K562 (cell line): ENCODE results near the gene SH2D7. TPM values are rescaled to one million over a fixed set of nuclear protein-coding genes. Genes with fewer than 3 reads are reported as not detected.

Experiments
- ATAC-seq: fragments of 200-7000 bp; cut with Tn5 transposase; 3 replicates; pipeline ENCODE4 v1.9.1; 2020; ENCODE audit warnings: moderate library complexity
- BruUV-seq: library from RNA; stranded (reverse); fragments of 400-500 nt; replicated peaks from 2 replicates; lab custom pipeline; 2021; lab: Mats Ljungman, UMichigan
- CTCF ChIA-PET: fragments of 300-600 bp; formaldehyde crosslinking; extraction: SDS; loops from one replicate; lab custom pipeline; 2021; ENCODE audit warnings: low intra/inter-chr PET ratio; lab: Yijun Ruan, JAX
- POLR2A ChIA-PET: fragments of 300-600, 350-650 bp; sonication (Branson Sonifier 250); formaldehyde crosslinking; extraction: SDS; loops from one replicate; lab custom pipeline; 2021; ENCODE audit warnings: antibody characterized with exemption, inconsistent platforms; lab: Yijun Ruan, JAX
- DNase-seq, 4 experiments: peaks; one replicate each; pipeline versions ENCODE4 v3.0.0 to v3.0.0-alpha.2; 2011 to 2018; ENCODE audit warnings: low spot score in 3 of 4, mixed read lengths in 3 of 4; ENCODE audit errors: extremely low read depth in 1 of 4
- FAIRE-seq: peaks from 2 replicates; lab custom pipeline; 2011; peaks lifted over from hg19 to GRCh38; lab: Jason Lieb, UNC
- H2AFZ ChIP-seq: 2 replicates; pipeline ENCODE4 v1.6.0; 2011; ENCODE audit warnings: low read depth, low read length, control low read depth, inconsistent platforms
- H3K27ac ChIP-seq: fragments of 200-600 bp; 3 replicates; pipeline ENCODE4 v1.8.0; 2011; ENCODE audit warnings: low read depth, mild to moderate bottlenecking, control low read depth, inconsistent platforms, low read length, moderate library complexity, mixed read lengths; ENCODE audit errors: extremely low read depth
- H3K27me3 ChIP-seq, 2 experiments: fragments of 300-600 bp in 1 of 2; 2 replicates in 1 of 2; 3 replicates in 1 of 2; pipeline versions ENCODE4 v1.6.0 to v1.8.0; 2011; ENCODE audit warnings: inconsistent platforms in 2 of 2, low read length in 2 of 2, mild to moderate bottlenecking in 1 of 2, mixed read lengths in 1 of 2, moderate library complexity in 1 of 2; ENCODE audit not compliant: control insufficient read depth in 2 of 2, insufficient read depth in 2 of 2
- H3K36me3 ChIP-seq: fragments of 300-600 bp; 3 replicates; pipeline ENCODE4 v1.8.0; 2011; ENCODE audit warnings: mild to moderate bottlenecking, low read length, inconsistent platforms; ENCODE audit not compliant: control insufficient read depth, insufficient read depth
- H3K4me1 ChIP-seq, 2 experiments: fragments of 200-600 bp in 1 of 2; replicated peaks in 1 of 2; 2 replicates in 1 of 2; 3 replicates in 1 of 2; pipeline versions ENCODE4 v1.5.1 to v1.8.0; 2011; ENCODE audit warnings: inconsistent platforms in 2 of 2, low read length in 2 of 2, mild to moderate bottlenecking in 1 of 2, mixed read lengths in 1 of 2, moderate library complexity in 1 of 2; ENCODE audit not compliant: control insufficient read depth in 2 of 2, insufficient read depth in 2 of 2
- H3K4me2 ChIP-seq: 2 replicates; pipeline ENCODE4 v1.6.1; 2011; ENCODE audit warnings: low read length, control low read depth, inconsistent platforms, mixed read lengths; ENCODE audit not compliant: insufficient read depth
- H3K4me3 ChIP-seq: fragments of 200-600 bp; sonication (generic), shearing (Covaris generic); 2 replicates; pipeline ENCODE4 v1.5.1; 2016; ENCODE audit warnings: control low read depth, inconsistent platforms
- H3K79me2 ChIP-seq: fragments of 200-600 bp; 3 replicates; pipeline ENCODE4 v1.8.0; 2011; ENCODE audit warnings: low read length, inconsistent platforms; ENCODE audit not compliant: control insufficient read depth, insufficient read depth
- H3K9ac ChIP-seq, 2 experiments: 2 replicates each; pipeline versions ENCODE4 v1.6.0 to v1.6.1; 2011; ENCODE audit warnings: low read depth in 2 of 2, low read length in 2 of 2, control low read depth in 1 of 2, inconsistent platforms in 1 of 2, mild to moderate bottlenecking in 1 of 2, mixed read lengths in 1 of 2; ENCODE audit not compliant: insufficient read depth in 1 of 2
- H3K9me1 ChIP-seq: one replicate; pipeline ENCODE4 v1.6.0; 2011; ENCODE audit warnings: inconsistent platforms, mild to moderate bottlenecking, low read length, moderate library complexity; ENCODE audit not compliant: control insufficient read depth, insufficient read depth
- H3K9me3 ChIP-seq: replicated peaks from 2 replicates; pipeline ENCODE4 v1.5.1; 2011; ENCODE audit warnings: low read depth, low read length, inconsistent platforms; ENCODE audit not compliant: control insufficient read depth, insufficient read depth
- H4K20me1 ChIP-seq: replicated peaks from 2 replicates; pipeline ENCODE4 v1.6.1; 2011; ENCODE audit warnings: low read length, inconsistent platforms, mixed read lengths; ENCODE audit not compliant: control insufficient read depth, insufficient read depth
- FOXK2 ChIP-seq, 2 experiments: fragments of 450-650 bp; IDR thresholded peaks in 1 of 2; conservative IDR thresholded peaks in 1 of 2; 2 replicates each; pipeline ENCODE4 v1.6.1; 2016; ENCODE audit warnings: low read depth in 2 of 2, mild to moderate bottlenecking in 1 of 2
- KDM1A ChIP-seq, 2 experiments: fragments of 450-650 bp; IDR thresholded peaks; 2 replicates each; pipeline ENCODE4 v1.6.1; 2016; ENCODE audit warnings: mild to moderate bottlenecking in 2 of 2
- PHB2 ChIP-seq: fragments of 450-650 bp; IDR thresholded peaks from 2 replicates; pipeline ENCODE4 v1.6.1; 2017; ENCODE audit warnings: low read depth
- SNIP1 ChIP-seq: fragments of 450-650 bp; IDR thresholded peaks from 2 replicates; pipeline ENCODE4 v1.7.1; 2017; ENCODE audit warnings: low read depth, mild to moderate bottlenecking
- ZNF217 ChIP-seq: sonication (generic); formaldehyde crosslinking; IDR thresholded peaks from 2 replicates; pipeline ENCODE4 v1.8.0; 2022; ENCODE audit warnings: mild to moderate bottlenecking, missing genetic modification reagents
- ZNF41 ChIP-seq: fragments of 250-450 bp; sonication (Bioruptor Pico); conservative IDR thresholded peaks from 2 replicates; pipeline ENCODE4 v1.4.0; 2020; ENCODE audit warnings: mild to moderate bottlenecking
- in situ Hi-C: fragments of 300-500 bp; cut with MboI; formaldehyde crosslinking; loops from 4 replicates; pipeline ENCODE4 v1.15.0; 2018; ENCODE audit warnings: inconsistent platforms, mixed read lengths
- intact Hi-C: fragments of 100-400 bp; cut with micrococcal nuclease; formaldehyde crosslinking; loops from 2 replicates; pipeline ENCODE4 v1.14.2; 2022
- polyA plus RNA-seq, 8 experiments: library from polyadenylated mRNA; depleted of rRNA in 4 of 8; stranded (reverse) in 5 of 8; unstranded in 3 of 8; fragments of >200 nt; fragmentation: Nextera tagmentation in 2 of 8; fragmentation: Illumina TruSeq in 1 of 8; extraction: Ambion mirVana in 2 of 8; extraction: Trizol in 1 of 8; gene quantifications; 2 replicates each; pipeline versions ENCODE4 v1.2.1 to v1.2.3, GENCODE V29; 2011 to 2014; ENCODE audit warnings: inconsistent platforms in 1 of 8, missing spikeins in 1 of 8
- total RNA-seq, 7 experiments: library from RNA; depleted of rRNA in 6 of 7; stranded (reverse); fragments of >200 nt in 6 of 7; fragmentation: Illumina TruSeq in 2 of 7; extraction: Trizol in 2 of 7; gene quantifications; 2 replicates each; pipeline versions ENCODE4 v1.2.1 to v1.2.3, GENCODE V29; 2011 to 2021; ENCODE audit warnings: low replicate concordance in 1 of 7
- TF ChIP-seq, protein P1 (sequence below): fragments of 250-450 bp; sonication (Bioruptor Pico); IDR thresholded peaks from 2 replicates; pipeline ENCODE4 v1.4.0; 2020; ENCODE audit warnings: mild to moderate bottlenecking, moderate library complexity

SH2D7 gene
- total and polyA plus RNA-seq, 9 of the 15 experiments (the other 6 are each of a cell fraction or from before 2014, with no cell fraction given) = not detected

DNA sequence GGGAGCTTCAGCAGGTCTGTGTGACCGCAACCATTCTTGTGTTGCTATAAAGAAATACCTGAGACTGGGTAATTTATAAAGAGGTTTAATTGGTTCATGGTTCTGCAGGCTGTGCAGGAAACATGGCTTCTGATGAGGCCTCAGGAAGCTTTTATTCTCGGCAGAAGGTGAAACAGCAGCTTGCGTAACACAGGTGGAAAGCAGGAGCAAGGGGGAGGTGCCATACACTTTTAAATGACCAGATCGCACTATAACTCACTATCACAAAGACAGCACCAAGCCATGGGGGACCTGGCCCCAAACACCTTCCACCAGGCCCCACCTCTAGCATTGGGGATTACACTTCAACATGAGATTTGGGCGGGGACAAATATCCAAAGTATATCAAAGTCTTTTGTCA is 47.2 kb downstream of the SH2D7 start (continued):
- TF ChIP-seq SNIP1 = no peak
- no peak for TF ChIP-seq PHB2
- TF ChIP-seq FOXK2 (conservative IDR thresholded peaks at IDR 0.05 in 1 of 2, IDR thresholded peaks at IDR 0.05 in 1 of 2; ENCODE audit: low read depth in 2 of 2) = no peak
- TF ChIP-seq ZNF41 (CRISPR knock-in tag) = no peak
- TF ChIP-seq, all 486 proteins: peak for 0

DNA sequence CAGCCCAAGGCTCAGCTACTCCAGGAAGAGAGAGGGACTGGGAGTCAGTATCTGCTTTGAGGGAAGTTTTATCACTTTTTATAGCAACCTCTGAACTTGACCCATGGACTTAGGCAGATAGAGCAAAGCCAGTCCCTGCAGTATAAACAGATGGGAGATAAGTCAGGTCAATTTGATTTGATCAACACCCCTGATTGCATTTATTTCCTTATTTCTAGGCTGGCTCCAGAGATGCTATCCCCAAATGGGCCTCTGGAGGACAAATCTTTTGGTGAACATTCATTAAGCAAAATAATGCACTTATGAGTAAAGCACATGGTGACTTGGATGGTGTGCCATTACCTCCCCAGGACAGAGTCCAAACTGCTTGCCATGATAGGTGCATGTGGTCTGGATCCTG is 47.9 kb downstream of the SH2D7 start:
- no peaks in the 10 kb centered on the region; the same call in 1 of the 2 replicates for H4K20me1 ChIP-seq
- intact Hi-C loops (no loop called here), in situ Hi-C loops (no loop called here)
- FAIRE-seq (no peak), ATAC-seq (no peak), DNase-seq (no peak)
- no peaks in the 10 kb centered on the region for H3K79me2 ChIP-seq
- no peak overlapping the region for H3K4me3 ChIP-seq
- H3K9me1 ChIP-seq = no peaks in the 10 kb centered on the region
- H3K27me3 ChIP-seq = no peaks in the 10 kb centered on the region
- H3K36me3 ChIP-seq = no peaks in the 10 kb centered on the region
- no peak overlapping the region for H2AFZ ChIP-seq
- H3K9me3 ChIP-seq = no peaks in the 10 kb centered on the region
- H3K27ac ChIP-seq = no peak overlapping the region
- ChIA-PET CTCF (no interaction called here), POLR2A (interaction anchor here (1.5 to 1.7 kb wide), 2 partner anchors 9 kb away, joined by 4 to 5 read pairs; partner anchors contain the start of genes CIB2 and IDH3A)
- H3K4me1 ChIP-seq = no peaks in the 10 kb centered on the region; a peak in 1 of 5 replicates
- no peak overlapping the region for H3K9ac ChIP-seq
- no peak overlapping the region for H3K4me2 ChIP-seq
- BruUV-seq = no TSS peak
- no peak for TF ChIP-seq KDM1A (IDR thresholded peaks at IDR 0.05)
- no peak for TF ChIP-seq ZNF217 (CRISPR knock-in tag)
- TF ChIP-seq, protein P1, sequence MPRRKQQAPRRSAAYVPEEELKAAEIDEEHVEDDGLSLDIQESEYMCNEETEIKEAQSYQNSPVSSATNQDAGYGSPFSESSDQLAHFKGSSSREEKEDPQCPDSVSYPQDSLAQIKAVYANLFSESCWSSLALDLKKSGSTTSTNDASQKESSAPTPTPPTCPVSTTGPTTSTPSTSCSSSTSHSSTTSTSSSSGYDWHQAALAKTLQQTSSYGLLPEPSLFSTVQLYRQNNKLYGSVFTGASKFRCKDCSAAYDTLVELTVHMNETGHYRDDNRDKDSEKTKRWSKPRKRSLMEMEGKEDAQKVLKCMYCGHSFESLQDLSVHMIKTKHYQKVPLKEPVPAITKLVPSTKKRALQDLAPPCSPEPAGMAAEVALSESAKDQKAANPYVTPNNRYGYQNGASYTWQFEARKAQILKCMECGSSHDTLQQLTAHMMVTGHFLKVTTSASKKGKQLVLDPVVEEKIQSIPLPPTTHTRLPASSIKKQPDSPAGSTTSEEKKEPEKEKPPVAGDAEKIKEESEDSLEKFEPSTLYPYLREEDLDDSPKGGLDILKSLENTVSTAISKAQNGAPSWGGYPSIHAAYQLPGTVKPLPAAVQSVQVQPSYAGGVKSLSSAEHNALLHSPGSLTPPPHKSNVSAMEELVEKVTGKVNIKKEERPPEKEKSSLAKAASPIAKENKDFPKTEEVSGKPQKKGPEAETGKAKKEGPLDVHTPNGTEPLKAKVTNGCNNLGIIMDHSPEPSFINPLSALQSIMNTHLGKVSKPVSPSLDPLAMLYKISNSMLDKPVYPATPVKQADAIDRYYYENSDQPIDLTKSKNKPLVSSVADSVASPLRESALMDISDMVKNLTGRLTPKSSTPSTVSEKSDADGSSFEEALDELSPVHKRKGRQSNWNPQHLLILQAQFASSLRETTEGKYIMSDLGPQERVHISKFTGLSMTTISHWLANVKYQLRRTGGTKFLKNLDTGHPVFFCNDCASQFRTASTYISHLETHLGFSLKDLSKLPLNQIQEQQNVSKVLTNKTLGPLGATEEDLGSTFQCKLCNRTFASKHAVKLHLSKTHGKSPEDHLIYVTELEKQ (CRISPR knock-in tag) = no peak
- TF ChIP-seq, all 486 proteins: peak for 0
